ENCODE data around the gene GPR3.

DNA sequence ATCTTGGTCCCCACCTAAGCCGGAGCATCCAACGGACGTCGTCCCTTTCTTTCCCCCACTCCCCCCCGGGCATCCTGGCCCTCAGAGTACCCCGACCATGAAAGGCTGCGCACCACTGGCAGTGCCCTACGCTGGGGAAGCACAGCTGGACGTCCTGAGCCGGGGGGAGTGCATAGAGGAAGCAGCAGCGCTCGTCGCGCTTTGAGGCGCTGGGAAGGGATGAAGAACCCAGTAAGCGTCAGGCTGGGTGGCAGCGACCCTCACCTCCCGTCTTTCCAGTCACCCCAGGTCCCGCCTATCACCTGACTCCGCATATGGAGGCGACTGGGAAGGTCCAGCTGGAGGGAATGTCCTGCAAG, 31.4 kb upstream of the GPR3 start:
- TF ChIP-seq, protein P1, sequence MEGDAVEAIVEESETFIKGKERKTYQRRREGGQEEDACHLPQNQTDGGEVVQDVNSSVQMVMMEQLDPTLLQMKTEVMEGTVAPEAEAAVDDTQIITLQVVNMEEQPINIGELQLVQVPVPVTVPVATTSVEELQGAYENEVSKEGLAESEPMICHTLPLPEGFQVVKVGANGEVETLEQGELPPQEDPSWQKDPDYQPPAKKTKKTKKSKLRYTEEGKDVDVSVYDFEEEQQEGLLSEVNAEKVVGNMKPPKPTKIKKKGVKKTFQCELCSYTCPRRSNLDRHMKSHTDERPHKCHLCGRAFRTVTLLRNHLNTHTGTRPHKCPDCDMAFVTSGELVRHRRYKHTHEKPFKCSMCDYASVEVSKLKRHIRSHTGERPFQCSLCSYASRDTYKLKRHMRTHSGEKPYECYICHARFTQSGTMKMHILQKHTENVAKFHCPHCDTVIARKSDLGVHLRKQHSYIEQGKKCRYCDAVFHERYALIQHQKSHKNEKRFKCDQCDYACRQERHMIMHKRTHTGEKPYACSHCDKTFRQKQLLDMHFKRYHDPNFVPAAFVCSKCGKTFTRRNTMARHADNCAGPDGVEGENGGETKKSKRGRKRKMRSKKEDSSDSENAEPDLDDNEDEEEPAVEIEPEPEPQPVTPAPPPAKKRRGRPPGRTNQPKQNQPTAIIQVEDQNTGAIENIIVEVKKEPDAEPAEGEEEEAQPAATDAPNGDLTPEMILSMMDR (IDR thresholded peaks at IDR 0.05): no peak
- TF ChIP-seq POLR2A (IDR thresholded peaks at IDR 0.05) (no peak), EP300 (IDR thresholded peaks at IDR 0.05) (no peak)

Data from gastroesophageal sphincter (tissue), 3 donors.